Endothelial cell (in vitro differentiated cells): ENCODE measurements around the gene DHRS7B. TPM values are rescaled to one million over a fixed set of nuclear protein-coding genes. Genes with fewer than 3 reads are reported as not detected.
A peak's percentile ranks its signal among the peaks of the same experiment; 100 is the strongest.

Experiments used
- DNase-seq: peaks from one replicate; pipeline ENCODE4 v3.0.0; 2021; ENCODE audit warnings: low spot score
- H3K27ac Mint-ChIP-seq: one replicate; pipeline ENCODE4 v1.8.0; 2021; ENCODE audit warnings: mixed read lengths, inconsistent platforms; ENCODE audit not compliant: unreplicated experiment
- H3K27me3 Mint-ChIP-seq: one replicate; pipeline ENCODE4 v1.8.0; 2021; ENCODE audit warnings: mild to moderate bottlenecking, moderate library complexity, mixed read lengths, inconsistent platforms; ENCODE audit not compliant: unreplicated experiment
- H3K36me3 Mint-ChIP-seq: one replicate; pipeline ENCODE4 v1.8.0; 2021; ENCODE audit warnings: mild to moderate bottlenecking, low read depth, mixed read lengths, inconsistent platforms; ENCODE audit not compliant: unreplicated experiment
- H3K4me1 Mint-ChIP-seq: one replicate; pipeline ENCODE4 v1.8.0; 2021; ENCODE audit warnings: mild to moderate bottlenecking, mixed read lengths, inconsistent platforms; ENCODE audit not compliant: unreplicated experiment
- H3K4me3 Mint-ChIP-seq: one replicate; pipeline ENCODE4 v1.8.0; 2021; ENCODE audit warnings: mild to moderate bottlenecking, mixed read lengths, inconsistent platforms; ENCODE audit not compliant: unreplicated experiment
- H3K9me3 Mint-ChIP-seq: one replicate; pipeline ENCODE4 v1.8.0; 2021; ENCODE audit warnings: mixed read lengths, inconsistent platforms; ENCODE audit not compliant: unreplicated experiment
- CTCF ChIP-seq: fragments of 200-600 bp; sonication (generic); IDR thresholded peaks from one replicate; pipeline ENCODE4 v1.5.0; 2021; ENCODE audit warnings: antibody characterized with exemption; ENCODE audit not compliant: unreplicated experiment
- total RNA-seq: library from RNA; stranded (reverse); fragmentation: NEBNext Ultra II Directional; extraction: Animal tissue kit (Norgen Biotek cat#: 25700); gene quantifications from one replicate; pipeline ENCODE4 v1.2.1, GENCODE V29; 2021; ENCODE audit not compliant: unreplicated experiment

The DHRS7B gene
- total RNA-seq, 1 donor from 2014 or later = 31.0 TPM

GRCh38 chr17:21210411-21211076, 83.8 kb downstream of the DHRS7B start:
- Mint-ChIP-seq H3K4me3 (peak overlapping the region; percentile 27), H3K27ac (no peak overlapping the region)

GRCh38 chr17:21211825-21212479, 85.2 kb downstream of the DHRS7B start:
- H3K4me3 Mint-ChIP-seq = peak overlapping the region; percentile 98
- DNase-seq = no peak
- no peak overlapping the region for H3K27ac Mint-ChIP-seq
- no peak for TF ChIP-seq CTCF
- H3K27me3 Mint-ChIP-seq = peaks cover 15% of the 10 kb centered on the region
- no peaks in the 10 kb centered on the region for H3K9me3 Mint-ChIP-seq
- peaks cover 50% of the 10 kb centered on the region for H3K4me1 Mint-ChIP-seq
- peaks cover 22% of the 10 kb centered on the region for H3K36me3 Mint-ChIP-seq

More at GRCh38 chr17:21210411-21211076, 83.8 kb downstream of the DHRS7B start:
- no peak for TF ChIP-seq CTCF
- Mint-ChIP-seq H3K4me1 (peaks cover 41% of the 10 kb centered on the region), H3K9me3 (no peaks in the 10 kb centered on the region), H3K27me3 (peaks cover 11% of the 10 kb centered on the region), H3K36me3 (peaks cover 24% of the 10 kb centered on the region)
- no peak for DNase-seq

- Mint-ChIP-seq H3K27me3 (peaks cover 16% of the 10 kb centered on the region), H3K36me3 (peaks cover 25% of the 10 kb centered on the region), H3K4me1 (peaks cover 52% of the 10 kb centered on the region), H3K27ac (peak overlapping the region; percentile 95), H3K9me3 (no peaks in the 10 kb centered on the region), H3K4me3 (peak overlapping the region; percentile 98)
- DNase-seq = no peak
- TF ChIP-seq CTCF = no peak
Measured at GRCh38 chr17:21212826-21213637, 86.3 kb downstream of the DHRS7B start.

- no peak for TF ChIP-seq CTCF
- H3K27ac Mint-ChIP-seq = no peak overlapping the region
- H3K4me1 Mint-ChIP-seq = peaks cover 52% of the 10 kb centered on the region
- peak overlapping the region; percentile 98 for H3K4me3 Mint-ChIP-seq
- peaks cover 16% of the 10 kb centered on the region for H3K27me3 Mint-ChIP-seq
- peaks cover 21% of the 10 kb centered on the region for H3K36me3 Mint-ChIP-seq
- DNase-seq = peak; percentile 56
- no peaks in the 10 kb centered on the region for H3K9me3 Mint-ChIP-seq
Measured at GRCh38 chr17:21213638-21214014, 86.9 kb downstream of the DHRS7B start.
